HG02798 (cell line): ENCODE data around the gene KRTAP5-1.
A peak's percentile ranks its signal among the peaks of the same experiment; 100 is the strongest.

Source experiments
- ATAC-seq: cut with Tn5 transposase; IDR thresholded peaks from one replicate; pipeline ENCODE4 v1.9.1; 2021; ENCODE audit warnings: mild to moderate bottlenecking; ENCODE audit not compliant: unreplicated experiment, poor library complexity

Gene KRTAP5-1

GRCh38 chr11:1573077-1573902 is 11.8 kb downstream of the KRTAP5-1 start:
- ATAC-seq: no peak

GRCh38 chr11:1572197-1573076 is 12.6 kb downstream of the KRTAP5-1 start, which contains the start of gene DUSP8:
DUSP8 (minus strand) TSS chr11:1572271; CDS start chr11:1565826, 6,445 bp downstream.
- peak; percentile 74 for ATAC-seq

- ATAC-seq: no peak
These were observed 13.3 kb downstream of the KRTAP5-1 start for GRCh38 chr11:1571760-1572196.

- ATAC-seq: no peak
These were observed 14.0 kb downstream of the KRTAP5-1 start for GRCh38 chr11:1570896-1571759.

- ATAC-seq: no peak
These were observed 14.6 kb downstream of the KRTAP5-1 start for GRCh38 chr11:1570531-1570895.

DNA sequence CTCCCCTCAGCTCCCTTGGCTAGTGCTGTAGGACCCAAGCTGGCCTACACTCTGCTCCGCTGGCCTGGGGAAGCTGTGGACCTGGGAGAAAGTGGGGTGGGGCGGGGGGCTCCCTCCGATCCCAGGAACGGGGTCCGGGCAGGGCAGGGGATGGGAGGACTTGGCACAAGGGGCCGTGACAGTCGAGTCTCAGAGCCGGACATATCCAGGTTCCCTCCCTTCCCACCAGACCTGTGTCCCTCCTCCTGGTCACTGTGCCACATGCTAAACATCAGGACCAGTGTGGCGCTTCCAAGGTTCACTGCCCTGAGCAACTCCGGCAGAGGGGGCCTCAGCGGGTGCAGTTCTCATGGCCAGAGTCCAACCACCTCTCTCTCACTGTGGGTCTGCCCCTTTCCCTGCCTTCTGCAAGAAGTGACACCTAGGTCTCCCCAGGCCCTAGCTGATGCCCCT is 15.1 kb downstream of the KRTAP5-1 start:
- ATAC-seq: no peak

GRCh38 chr11:1569251-1569780 is 15.8 kb downstream of the KRTAP5-1 start:
- no peak for ATAC-seq

DNA sequence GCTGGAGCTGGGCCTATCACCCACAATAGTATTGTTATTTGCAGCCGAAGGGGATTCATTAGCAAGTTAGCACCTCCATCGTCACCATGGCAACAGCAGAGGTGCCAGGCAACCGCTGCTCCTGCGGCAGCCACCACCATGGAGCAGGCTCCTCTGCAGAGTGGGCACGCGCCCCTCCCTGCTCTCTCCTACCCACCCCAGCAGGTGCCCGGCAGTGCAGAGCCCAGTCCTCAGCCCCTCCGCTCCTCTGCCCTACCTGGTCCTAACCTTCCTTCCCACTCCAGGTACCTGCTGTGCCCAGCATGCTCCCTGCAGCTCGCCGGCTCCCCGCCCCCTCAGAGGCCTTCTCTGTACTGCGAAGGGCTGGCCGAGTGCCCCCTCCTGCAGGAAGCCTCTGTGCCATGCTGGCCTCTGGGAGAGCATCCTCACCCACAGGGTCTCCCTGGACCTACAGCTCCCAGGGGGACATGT is 16.6 kb downstream of the KRTAP5-1 start:
- ATAC-seq: no peak

DNA sequence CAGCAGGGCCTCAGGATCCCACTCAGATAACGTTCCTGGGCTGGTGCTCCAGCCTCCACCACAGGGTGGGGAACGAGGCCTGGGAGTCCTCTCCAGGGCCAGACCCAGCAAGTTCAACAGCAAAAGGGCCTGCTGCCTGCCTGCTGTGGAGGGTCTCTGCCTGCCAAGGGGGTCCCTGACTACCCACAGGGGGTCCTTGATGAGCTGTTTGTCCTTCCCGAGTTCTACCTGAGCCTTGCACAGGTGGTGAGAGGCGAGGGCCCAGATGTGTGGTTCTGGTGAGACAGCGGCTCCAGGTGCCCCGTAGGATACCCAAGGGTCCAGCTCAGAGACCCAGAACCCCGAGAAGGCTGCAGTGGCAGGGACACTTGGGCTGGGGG is 17.4 kb downstream of the KRTAP5-1 start:
- no peak for ATAC-seq

GRCh38 chr11:1567052-1567720 is 17.9 kb downstream of the KRTAP5-1 start:
- no peak for ATAC-seq

GRCh38 chr11:1566381-1567051 is 18.6 kb downstream of the KRTAP5-1 start:
- ATAC-seq: no peak

- ATAC-seq: no peak
These were observed 19.2 kb downstream of the KRTAP5-1 start for GRCh38 chr11:1565904-1566247.

DNA sequence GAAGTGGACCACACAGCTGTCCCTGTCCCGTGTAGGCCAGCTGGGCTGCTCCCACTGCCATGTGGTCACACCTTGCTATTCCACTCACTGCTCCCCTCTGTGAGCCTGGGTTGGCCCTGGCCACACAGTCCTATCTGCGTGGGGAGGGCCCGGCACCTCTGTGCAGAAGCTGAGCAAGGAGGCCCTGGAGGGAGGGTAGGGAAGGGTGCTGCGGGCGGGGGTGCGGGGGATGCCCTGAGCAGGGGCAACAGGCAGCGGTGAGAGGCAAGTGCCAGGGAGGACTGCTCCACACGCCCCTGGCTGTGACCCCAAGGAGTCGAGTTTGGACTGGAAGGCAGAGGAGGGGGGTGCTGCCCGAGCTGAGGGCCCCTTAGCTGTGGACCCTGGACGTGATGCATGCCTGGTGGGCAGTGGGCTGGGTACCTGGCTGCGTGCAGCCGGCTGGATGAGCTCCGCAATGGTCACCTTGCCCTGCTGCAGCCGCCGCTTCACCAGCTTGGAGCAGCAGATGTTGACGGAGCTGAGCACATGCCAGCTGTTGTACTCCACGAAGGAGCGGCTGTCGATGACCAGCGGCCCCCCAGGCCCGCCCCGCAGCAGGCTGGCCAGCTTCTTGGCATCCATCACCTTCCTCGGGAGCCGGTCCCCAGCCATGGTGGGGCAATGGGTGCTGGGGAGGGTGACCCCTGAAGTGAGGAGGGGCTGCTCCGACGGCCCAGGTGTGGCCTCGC is 19.7 kb downstream of the KRTAP5-1 start:
- ATAC-seq: no peak

DNA sequence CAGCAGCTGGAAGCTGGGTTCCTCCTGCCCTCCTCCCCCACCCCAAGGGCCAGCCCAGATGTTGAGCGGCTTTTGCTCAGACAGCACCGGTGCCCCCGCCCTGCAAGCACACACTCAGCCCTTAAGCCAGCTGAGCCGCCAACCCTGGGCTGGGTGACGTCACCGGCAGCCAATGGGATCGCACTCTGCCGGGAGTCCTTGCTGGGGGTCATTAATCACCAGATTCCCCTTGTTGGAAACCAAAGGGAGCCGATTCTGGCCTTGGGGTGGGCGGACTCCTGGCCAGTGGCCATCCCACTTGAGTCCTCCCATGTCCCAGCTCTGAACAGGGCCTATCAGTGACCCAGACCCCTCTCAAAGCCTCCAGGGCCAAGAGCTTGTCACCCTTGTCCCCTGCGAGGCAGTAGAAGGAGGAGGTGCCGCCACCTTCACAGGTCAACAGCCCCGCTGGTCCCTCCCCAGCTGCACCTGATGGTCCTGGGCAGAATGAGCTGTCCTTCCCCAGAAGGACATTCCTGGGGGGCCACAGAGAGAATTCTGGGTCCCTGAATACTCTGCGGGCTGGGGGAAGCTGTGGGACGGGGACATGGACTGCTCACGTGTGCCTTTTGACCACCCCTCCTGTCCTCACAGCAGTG is 20.4 kb downstream of the KRTAP5-1 start:
- ATAC-seq: no peak

- ATAC-seq: no peak
These were observed 21.2 kb downstream of the KRTAP5-1 start for GRCh38 chr11:1563697-1564534.

- ATAC-seq: no peak
These were observed 21.9 kb downstream of the KRTAP5-1 start for GRCh38 chr11:1563149-1563638.
